HuH-7 (cell line): ENCODE data around the gene MARCHF11.

Source experiments
- DNase-seq: peaks from one replicate; pipeline ENCODE4 v3.0.0; 2011; ENCODE audit warnings: low spot score

Gene MARCHF11

GRCh38 chr5:16051246-16051755 lies 128.3 kb downstream of the MARCHF11 start:
- no peak for DNase-seq

- no peak for DNase-seq
These were observed 129.2 kb downstream of the MARCHF11 start for GRCh38 chr5:16050414-16050813.

GRCh38 chr5:16049761-16050160 lies 129.8 kb downstream of the MARCHF11 start:
- DNase-seq, result no peak

- DNase-seq, result no peak
These were observed 131.5 kb downstream of the MARCHF11 start for GRCh38 chr5:16048132-16048531.

- DNase-seq, result no peak
These were observed 136.1 kb downstream of the MARCHF11 start for GRCh38 chr5:16043349-16043965.

GRCh38 chr5:16037121-16037845 lies 142.3 kb downstream of the MARCHF11 start:
- no peak for DNase-seq

- DNase-seq, result no peak
These were observed 145.1 kb downstream of the MARCHF11 start for GRCh38 chr5:16034319-16035001.

GRCh38 chr5:16033187-16033925 lies 146.2 kb downstream of the MARCHF11 start:
- no peak for DNase-seq

- no peak for DNase-seq
These were observed 150.9 kb downstream of the MARCHF11 start for GRCh38 chr5:16028708-16029107.

GRCh38 chr5:16025681-16026080 lies 153.9 kb downstream of the MARCHF11 start:
- DNase-seq, result no peak

GRCh38 chr5:16018970-16019369 lies 160.6 kb downstream of the MARCHF11 start:
- DNase-seq, result no peak

- no peak for DNase-seq
These were observed 161.9 kb downstream of the MARCHF11 start for GRCh38 chr5:16017720-16018119.
